Upper lobe of left lung (tissue), 4 donors: ENCODE results near the gene COPG2.

Source experiments
- POLR2AphosphoS5 ChIP-seq, 2 donors: sonication (generic); formaldehyde crosslinking; IDR thresholded peaks; one replicate each; pipeline ENCODE4 v1.5.1; 2017; ENCODE audit warnings: antibody characterized with exemption in 2 of 2
- TF ChIP-seq, protein P1 (sequence below), 6 experiments: fragments of 450-650 bp in 4 of 6; fragments of 200-600 bp in 2 of 6; sonication (generic) in 2 of 6; IDR thresholded peaks; one replicate each; pipeline ENCODE4 v1.5.1; 2016 to 2019; ENCODE audit warnings: antibody characterized with exemption in 6 of 6

- TF ChIP-seq POLR2AphosphoS5 (IDR thresholded peaks at IDR 0.05) = no peak
- TF ChIP-seq, protein P1, sequence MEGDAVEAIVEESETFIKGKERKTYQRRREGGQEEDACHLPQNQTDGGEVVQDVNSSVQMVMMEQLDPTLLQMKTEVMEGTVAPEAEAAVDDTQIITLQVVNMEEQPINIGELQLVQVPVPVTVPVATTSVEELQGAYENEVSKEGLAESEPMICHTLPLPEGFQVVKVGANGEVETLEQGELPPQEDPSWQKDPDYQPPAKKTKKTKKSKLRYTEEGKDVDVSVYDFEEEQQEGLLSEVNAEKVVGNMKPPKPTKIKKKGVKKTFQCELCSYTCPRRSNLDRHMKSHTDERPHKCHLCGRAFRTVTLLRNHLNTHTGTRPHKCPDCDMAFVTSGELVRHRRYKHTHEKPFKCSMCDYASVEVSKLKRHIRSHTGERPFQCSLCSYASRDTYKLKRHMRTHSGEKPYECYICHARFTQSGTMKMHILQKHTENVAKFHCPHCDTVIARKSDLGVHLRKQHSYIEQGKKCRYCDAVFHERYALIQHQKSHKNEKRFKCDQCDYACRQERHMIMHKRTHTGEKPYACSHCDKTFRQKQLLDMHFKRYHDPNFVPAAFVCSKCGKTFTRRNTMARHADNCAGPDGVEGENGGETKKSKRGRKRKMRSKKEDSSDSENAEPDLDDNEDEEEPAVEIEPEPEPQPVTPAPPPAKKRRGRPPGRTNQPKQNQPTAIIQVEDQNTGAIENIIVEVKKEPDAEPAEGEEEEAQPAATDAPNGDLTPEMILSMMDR (IDR thresholded peaks at IDR 0.05) = no peak
Observed at GRCh38 chr7:130708766-130709165, 40.2 kb upstream of the COPG2 start.
